Inflammatory macrophage treated with lipopolysaccharide for 4 hours (primary cell): ENCODE data around the gene LIMS4.
"Not testable (repeated sequence)": the region's sequence is repeated elsewhere in the genome, so short reads cannot be mapped to it uniquely, and the experiment has no call there.

Experiments used
- DNase-seq: peaks from one replicate; pipeline ENCODE4 v3.0.0-alpha.2; 2020

The LIMS4 gene

GRCh38 chr2:110449127-110449947 is 23.3 kb downstream of the LIMS4 start:
- not testable (repeated sequence) for DNase-seq

DNA sequence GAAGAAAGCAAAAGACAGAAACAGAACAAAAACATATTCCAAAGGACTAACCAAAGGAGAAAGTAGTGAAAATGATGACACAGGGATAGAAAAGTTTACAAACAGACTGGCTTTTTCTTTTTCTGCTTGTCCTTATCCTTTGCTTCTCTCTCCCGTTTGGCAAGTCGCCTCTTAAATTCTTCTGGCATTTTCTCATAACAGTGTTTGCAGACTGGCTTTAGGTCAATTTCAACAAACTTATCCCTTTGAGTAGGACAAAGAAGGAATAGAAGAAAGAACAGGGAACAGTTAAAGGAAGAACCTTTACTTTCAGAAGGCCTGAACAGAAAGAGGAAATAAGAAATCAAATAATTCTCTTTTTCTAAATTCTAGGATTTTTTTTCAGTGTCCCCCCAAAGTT is 26.0 kb downstream of the LIMS4 start:
- not testable (repeated sequence) for DNase-seq

DNA sequence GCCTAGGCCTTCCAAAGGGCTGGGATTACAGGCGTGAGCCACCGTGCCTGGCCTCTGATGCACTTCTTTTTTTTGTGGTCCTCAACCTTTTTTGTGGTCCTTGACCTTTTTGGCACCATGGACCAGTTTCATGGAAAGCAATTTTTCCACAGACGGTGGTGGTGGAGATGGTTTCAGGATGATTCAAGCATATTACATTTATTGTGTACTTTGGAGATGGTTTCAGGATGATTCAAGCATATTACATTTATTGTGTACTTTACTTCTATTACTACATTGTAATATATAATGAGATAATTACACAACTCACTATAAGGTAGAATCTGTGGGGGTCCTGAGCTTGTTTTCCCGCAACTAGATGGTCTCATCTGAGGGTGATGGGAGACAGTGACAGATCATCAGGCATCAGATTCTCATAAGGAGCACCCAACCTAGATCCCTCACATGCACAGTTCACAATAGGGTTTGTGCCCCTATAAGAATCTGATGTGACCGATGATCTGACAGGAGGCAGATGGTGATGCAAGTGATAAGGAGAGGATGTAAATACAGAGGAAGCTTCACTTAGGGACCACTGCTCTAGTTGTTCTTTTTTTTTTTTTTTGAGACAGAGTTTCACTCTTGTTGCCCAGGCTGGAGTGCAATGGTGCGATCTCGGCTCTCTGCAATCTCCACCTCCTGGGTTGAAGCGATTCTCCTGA is 29.2 kb downstream of the LIMS4 start:
- not testable (repeated sequence) for DNase-seq

GRCh38 chr2:110441905-110442304 is 30.7 kb downstream of the LIMS4 start:
- DNase-seq: not testable (repeated sequence)

DNA sequence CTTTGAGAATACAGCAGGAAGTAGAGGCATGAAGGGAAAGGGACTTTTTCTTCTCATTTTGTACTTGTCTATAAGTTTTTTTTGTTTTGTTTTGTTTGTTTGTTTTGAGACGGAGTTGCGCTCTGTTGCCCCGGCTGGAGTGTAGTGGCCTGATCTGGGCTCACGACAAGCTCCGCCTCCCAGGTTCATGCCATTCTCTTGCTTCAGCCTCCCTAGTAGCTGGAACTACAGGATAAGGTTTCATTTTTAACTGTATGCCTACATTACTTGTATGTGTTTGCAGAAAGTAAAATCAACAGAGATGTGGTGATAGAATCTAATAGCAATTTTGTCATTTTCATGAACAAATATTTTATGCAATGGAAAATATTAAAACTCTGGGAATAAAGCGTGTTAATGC is 38.1 kb downstream of the LIMS4 start:
- DNase-seq: not testable (repeated sequence)

- not testable (repeated sequence) for DNase-seq
Measured at GRCh38 chr2:110425725-110426124, 46.9 kb downstream of the LIMS4 start.

- DNase-seq: not testable (repeated sequence)
Measured at GRCh38 chr2:110424421-110424820, 48.2 kb downstream of the LIMS4 start.

- DNase-seq: not testable (repeated sequence)
Measured at GRCh38 chr2:110423574-110423962, 49.0 kb downstream of the LIMS4 start.

DNA sequence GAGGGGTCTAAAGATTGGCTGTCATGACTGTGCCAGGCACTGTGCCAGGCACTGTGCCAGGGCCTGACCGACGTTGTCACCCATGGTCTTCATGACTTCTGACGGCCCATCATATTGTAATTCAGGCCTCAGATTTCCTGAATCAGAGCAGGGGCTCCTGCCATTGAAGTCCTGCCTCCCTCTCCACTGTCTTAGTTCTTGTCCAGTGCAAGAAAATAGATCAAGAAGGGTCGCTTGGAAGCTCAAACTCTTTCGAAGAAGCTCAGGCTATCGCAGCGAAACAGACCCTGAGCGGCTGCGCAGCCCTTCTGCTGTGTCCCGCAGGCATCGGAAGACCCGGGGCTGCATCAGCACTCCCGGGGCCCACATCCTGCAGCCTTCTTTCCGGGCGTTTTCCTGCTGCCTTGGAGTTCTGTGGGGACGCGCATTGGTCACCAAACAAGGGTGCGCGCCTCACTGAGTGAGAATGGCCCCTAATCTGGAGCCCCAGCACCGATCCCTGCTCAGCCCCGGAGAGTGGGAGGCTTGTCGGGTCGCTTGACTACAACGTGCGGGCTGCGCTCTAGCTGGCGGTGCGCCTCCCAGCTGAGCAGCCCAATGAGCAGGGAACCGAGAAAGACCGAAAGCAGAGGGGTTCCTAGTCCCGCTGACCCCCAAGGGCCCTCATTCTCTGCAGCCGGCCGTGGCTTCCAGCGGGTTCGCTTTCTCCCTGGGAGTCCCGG is 49.6 kb downstream of the LIMS4 start:
- not testable (repeated sequence) for DNase-seq

DNA sequence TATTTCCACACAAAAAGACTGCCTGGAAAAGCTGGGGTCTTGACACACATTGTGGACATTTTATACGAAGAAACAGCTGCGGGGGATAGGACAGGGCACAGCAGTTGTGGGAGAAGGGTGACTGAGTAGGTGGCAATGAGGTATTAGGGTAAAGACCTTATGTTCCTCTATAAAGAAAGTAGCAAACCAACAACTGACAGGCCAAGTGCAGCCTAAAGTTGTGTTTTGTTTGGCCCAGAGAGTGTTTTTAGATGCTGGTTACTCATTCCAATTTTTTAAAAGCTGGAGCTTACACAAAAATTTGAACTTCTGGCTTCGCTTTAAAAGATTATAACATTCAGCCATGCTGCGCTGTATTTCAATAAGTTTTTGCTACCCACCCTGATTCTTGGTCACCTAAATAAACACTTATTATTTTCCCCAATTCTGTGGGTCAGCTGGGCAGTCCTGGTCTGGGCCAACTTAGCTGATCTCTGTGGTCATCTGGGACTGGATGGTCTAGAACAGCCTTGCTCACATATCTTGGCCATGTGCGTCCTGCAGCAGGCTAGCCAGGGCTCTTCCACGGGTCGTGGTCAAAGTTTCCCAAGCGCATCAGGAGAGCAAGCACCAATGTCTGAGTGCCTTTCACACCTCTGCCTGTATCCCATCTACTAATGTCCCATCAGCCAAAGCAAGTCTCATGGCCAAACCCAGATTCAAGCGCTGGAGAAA is 51.8 kb downstream of the LIMS4 start:
- not testable (repeated sequence) for DNase-seq

DNA sequence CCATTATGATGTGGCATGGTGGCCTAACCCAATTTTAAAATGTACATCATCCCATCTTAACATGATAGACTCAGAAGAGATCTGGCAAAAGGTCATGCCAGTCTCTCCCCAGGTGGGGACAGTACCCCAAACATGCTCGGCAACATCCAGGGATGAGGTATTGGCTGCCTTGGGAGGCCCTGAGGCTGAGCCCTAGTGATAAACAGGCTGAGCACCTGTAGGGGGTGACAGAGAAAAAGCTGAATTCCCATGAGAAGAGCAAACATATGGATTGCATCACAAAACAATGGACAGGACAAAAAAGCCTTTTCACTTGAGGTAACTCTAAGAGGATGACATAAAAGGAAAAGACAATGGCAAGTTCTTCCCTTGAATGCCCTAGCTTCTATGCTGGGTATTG is 65.5 kb downstream of the LIMS4 start:
- not testable (repeated sequence) for DNase-seq

GRCh38 chr2:110404988-110405387 is 67.6 kb downstream of the LIMS4 start:
- not testable (repeated sequence) for DNase-seq

DNA sequence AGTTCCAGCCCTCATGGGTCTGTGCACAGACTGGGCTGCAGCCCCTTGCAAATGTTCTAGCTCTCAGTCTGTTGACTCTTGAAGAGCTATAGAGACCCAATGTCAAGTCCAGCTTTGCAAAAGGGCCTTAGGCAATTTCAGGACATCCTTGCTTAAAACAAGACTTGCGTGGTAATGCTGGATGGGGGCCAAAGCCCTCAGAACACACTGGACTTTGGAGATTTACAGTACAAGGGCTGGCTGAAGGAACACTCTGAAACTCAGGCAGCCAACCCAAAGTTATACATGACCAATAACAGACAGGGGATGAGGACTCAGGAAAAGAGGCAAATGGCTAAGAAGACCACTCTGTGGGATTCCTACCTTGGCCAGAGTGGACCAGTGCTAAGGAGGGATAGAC is 68.4 kb downstream of the LIMS4 start:
- not testable (repeated sequence) for DNase-seq

- not testable (repeated sequence) for DNase-seq
Measured at GRCh38 chr2:110401001-110401618, 71.5 kb downstream of the LIMS4 start.

- DNase-seq: not testable (repeated sequence)
Measured at GRCh38 chr2:110399378-110399777, 73.2 kb downstream of the LIMS4 start.

GRCh38 chr2:110395990-110396389 is 76.6 kb downstream of the LIMS4 start:
- not testable (repeated sequence) for DNase-seq
